GM19455 (cell line): ENCODE measurements around the gene PGGHG.
A peak's percentile ranks its signal among the peaks of the same experiment; 100 is the strongest.
"Not testable (repeated sequence)": the region's sequence is repeated elsewhere in the genome, so short reads cannot be mapped to it uniquely, and the experiment has no call there.

ENCODE experiments used
- ATAC-seq: cut with Tn5 transposase; IDR thresholded peaks from one replicate; pipeline ENCODE4 v1.9.1; 2021; ENCODE audit not compliant: unreplicated experiment

The PGGHG gene

DNA sequence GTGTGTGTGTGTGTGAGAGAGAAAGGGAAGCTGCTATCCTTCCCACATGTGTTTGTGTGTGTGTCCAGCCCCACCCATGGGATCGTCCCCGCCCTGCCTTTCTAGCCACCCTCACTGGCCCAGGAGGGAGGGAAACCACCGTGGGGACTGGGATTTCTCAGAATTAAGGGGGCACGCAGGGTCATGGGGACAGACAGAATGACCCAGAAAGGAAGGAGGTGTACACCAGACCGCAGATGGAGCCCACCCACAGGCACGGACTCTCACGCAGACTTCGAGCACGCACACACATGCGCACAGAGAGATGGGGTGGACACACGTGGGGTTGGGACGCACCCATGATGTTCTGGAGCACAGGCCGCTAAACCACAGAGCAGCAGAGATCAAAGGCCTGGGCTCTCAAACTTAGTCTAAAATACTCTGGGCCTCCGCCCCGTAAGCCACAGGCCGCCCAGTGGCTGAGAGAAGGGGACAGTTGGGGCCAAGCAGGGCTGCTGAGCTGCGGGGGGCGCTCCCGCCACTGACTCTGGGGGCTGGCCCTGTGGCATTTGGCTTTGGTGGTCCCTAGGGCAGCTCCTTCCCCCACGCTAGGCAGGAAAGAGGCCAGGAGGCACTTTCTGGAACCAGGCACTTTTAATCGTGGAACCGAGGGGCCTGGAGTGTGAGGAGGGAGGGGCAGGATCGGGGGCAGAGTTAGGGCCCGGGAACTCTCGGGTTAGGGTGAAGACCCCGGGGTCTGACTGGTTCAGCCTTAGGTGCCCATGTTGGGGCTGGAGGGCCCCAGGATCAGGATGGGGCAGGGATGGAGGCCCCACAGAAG, 8.9 kb downstream of the PGGHG start:
- no peak for ATAC-seq

- no peak for ATAC-seq
These were observed 9.6 kb downstream of the PGGHG start for GRCh38 chr11:298406-299065.

- ATAC-seq: no peak
These were observed 10.4 kb downstream of the PGGHG start, which contains the start of gene IFITM5 for GRCh38 chr11:299081-299891. Gene IFITM5, minus strand, starts transcription at chr11:299526. Its CDS starts 36 bp downstream, at chr11:299490.

- no peak for ATAC-seq
These were observed 11.2 kb downstream of the PGGHG start for GRCh38 chr11:299951-300735.

DNA sequence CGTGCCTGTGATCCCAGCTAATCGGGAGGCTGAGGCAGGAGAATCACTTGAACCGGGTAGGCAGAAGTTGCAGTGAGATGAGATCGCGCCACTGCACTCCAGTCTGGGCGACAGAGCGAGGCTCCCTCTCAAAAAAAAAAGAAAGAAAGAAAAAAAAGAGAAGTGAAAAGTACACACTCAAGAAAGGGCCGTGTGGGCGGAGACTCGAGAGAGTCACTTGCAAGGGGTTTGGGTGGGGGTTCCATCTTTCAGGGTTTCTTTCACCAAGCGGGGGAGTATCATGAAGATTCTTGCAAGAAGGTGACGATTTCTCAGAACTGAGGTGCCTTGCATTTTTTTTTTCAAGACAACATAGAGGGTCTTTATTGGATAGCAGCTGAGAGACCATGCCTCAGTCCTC, 14.4 kb downstream of the PGGHG start:
- no peak for ATAC-seq

DNA sequence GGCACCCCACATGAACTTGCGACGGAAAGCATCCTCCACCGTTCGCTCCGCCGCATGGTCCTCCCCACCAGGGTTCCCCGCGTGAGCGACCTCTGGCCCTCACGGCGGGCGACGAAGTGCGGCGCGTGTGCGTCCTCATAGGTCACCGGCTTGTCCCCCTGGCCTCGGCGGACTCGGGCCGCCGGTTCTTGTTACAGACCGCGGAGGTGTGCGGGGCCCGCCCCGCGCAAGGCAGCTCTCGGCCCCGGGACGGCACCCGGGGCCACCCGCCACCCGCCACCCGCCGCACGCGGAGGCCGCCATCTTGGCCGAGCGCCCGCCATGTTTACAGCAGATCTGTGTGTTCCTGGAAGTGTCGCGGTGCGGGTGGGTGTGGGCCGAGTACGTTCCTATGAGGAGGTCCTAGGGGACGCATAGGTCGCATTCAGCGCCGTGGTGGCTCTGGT, 15.2 kb downstream of the PGGHG start:
- no peak for ATAC-seq

GRCh38 chr11:304915-305843, 16.3 kb downstream of the PGGHG start:
- ATAC-seq: no peak

GRCh38 chr11:305844-306211, 16.9 kb downstream of the PGGHG start:
- ATAC-seq: no peak

DNA sequence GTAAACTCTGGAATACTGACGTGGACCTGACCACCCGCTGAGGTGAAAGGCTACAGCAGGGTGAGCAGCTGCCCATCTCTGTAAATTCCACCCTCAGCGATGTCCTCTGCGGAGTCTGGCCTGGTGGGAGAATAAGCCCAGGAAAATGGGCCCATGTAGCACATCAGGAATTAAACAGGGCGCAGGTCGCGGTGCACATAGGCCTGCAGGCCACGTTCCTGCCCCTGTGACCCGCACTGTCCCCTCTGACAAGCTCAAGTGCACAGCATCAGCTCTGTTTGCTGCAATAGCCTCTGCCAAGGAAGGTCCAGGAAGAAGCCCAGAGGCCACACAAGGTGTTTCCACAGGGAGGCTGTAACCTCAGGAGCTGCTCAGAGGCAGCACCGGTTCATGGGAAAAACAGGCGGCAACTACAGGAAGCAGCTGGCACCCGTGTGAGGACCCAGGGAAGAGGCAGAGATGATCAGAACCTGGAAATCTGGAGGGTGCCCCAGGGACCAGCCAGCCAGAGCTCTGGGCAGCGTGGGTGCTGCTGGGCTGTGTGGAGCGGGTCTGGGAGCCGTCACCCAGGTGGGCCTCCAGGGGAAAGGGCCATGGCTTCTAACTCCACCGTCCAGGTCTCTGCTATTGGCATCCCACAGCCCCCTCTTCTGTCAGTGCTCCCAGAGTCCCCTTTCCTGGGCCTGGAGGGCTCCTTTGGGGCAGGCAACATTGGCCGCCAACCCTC, 17.9 kb downstream of the PGGHG start:
- ATAC-seq: no peak

- ATAC-seq: not testable (repeated sequence)
These were observed 19.1 kb downstream of the PGGHG start, which contains the start of gene IFITM2 for GRCh38 chr11:307766-308708. Gene IFITM2, plus strand, starts transcription at chr11:307816. Its CDS starts 377 bp downstream, at chr11:308193.

GRCh38 chr11:308740-309665, 20.1 kb downstream of the PGGHG start:
- not testable (repeated sequence) for ATAC-seq

DNA sequence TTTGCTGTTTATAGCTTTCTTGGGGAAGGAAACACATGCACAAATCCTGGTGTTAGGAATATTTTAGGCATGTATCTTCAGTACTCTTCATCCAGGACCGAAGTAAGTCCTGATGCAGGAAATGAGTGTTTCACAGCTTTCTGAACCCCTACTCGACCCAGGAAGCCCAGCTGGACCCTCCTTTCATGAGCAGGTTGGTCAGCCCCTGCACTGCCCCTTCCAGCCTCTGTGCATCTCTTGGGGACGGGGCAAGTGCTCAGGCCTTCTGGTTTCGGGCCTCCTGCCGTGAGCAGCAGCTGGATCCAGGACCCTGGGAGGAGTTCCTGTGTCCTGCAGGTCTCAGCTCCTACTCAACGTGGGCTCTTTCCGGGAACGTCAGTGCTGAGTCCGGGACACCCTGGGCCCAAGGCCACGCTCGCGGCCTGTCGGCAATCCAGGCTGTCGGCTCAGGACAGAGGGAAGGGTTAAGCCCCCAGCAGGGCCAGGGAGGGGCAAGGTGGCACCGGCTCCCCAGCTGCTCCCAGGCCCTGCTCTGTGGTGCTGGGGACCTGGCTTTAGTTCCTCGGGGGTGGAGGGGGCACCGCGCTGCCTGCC, 21.1 kb downstream of the PGGHG start:
- not testable (repeated sequence) for ATAC-seq

GRCh38 chr11:311013-311748, 22.3 kb downstream of the PGGHG start:
- ATAC-seq: peak; percentile 36

DNA sequence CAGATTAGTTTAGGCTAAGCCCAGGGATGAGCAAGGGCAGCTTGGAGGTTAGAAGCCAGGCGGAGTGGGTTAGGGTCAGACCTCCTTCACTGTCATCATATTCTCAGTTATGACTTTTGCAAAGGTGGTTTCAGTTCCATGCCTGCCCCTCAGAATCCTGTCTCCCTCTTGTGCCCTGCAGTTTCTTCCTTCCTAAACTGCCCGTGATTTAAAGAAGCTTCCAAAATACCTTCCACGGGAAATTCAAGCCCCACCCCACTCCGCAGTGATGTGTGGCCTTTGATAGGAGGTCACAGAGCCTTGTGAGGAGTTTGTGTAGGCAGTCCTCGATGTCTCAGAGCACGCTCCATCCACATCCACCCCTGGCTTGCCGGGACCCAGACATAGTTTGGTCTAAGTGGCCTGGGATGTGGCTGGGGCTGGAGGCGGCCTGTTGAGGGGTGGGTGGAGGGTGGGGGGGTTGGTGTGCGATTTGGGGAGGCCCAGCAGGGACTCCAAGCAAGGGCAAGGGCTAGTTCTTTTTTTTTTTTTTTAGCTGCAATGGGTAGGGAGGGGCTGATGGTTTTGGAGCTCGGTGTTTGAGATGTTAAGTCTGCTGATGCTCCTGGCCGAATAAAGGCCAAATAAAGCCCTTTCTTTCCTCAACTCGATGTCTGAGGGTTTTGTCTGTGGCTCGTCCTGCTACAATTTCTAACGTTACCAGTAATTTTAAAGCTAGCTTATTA, 23.3 kb downstream of the PGGHG start:
- ATAC-seq: no peak

DNA sequence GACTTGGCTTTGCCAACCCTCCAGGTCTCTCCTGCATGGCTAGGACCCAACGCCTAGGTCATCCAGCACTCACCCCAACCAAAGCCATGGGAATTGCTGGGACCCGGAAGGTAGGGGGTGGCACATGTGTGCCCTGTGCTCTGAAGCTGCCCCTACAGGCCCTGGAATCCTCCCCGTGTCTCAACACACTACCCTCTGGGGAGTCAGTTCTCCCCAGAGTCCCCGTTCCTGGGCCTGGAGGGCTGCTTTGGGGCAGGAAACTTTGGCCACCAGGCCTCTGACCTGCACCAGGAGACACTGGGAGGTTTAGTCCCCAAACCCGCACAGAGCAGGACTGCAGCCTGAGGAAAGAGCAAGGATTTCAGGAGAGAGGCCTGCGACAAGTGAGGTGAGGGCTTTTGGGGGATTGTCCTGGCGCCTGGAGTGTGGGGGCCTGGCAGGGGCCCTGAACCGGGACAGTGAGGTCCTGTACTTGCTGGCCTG, 24.4 kb downstream of the PGGHG start:
- ATAC-seq: no peak
